Transverse colon (tissue), 4 donors: ENCODE results near the gene STIM1. TPM values are rescaled to one million over a fixed set of nuclear protein-coding genes. Genes with fewer than 3 reads are reported as not detected.
A peak's percentile ranks its signal among the peaks of the same experiment; 100 is the strongest.

ENCODE experiments used
- DNase-seq: peaks from one replicate; pipeline ENCODE4 v3.0.0-alpha.2; 2019
- H3K27ac ChIP-seq, 4 donors: fragments of 200-600 bp; sonication (generic); 2 replicates each; pipeline ENCODE4 v1.5.1; 2016 to 2018; ENCODE audit warnings: inconsistent platforms in 4 of 4
- H3K27me3 ChIP-seq: fragments of 200-600 bp; sonication (generic); 2 replicates; pipeline ENCODE4 v1.5.1; 2017; ENCODE audit warnings: inconsistent platforms
- H3K36me3 ChIP-seq, 4 donors: fragments of 200-600 bp; sonication (generic); 2 replicates each; pipeline ENCODE4 v1.5.1; 2017 to 2019; ENCODE audit warnings: inconsistent platforms in 4 of 4
- H3K4me1 ChIP-seq, 4 donors: fragments of 200-600 bp; sonication (generic); 2 replicates each; pipeline ENCODE4 v1.5.1; 2017 to 2020; ENCODE audit warnings: inconsistent platforms in 4 of 4
- H3K4me3 ChIP-seq, 4 donors: fragments of 200-600 bp; sonication (generic); 1 replicate in 1 of 4; 2 replicates in 3 of 4; pipeline versions ENCODE4 v1.5.1 to v1.6.1; 2017 to 2019; ENCODE audit warnings: inconsistent platforms in 4 of 4
- H3K9me3 ChIP-seq, 2 donors: fragments of 200-600 bp; sonication (generic); 2 replicates each; pipeline ENCODE4 v1.5.1; 2017 to 2019; ENCODE audit warnings: inconsistent platforms in 2 of 2
- CTCF ChIP-seq, 5 experiments: fragments of 200-600 bp in 3 of 5; fragments of 450-650 bp in 2 of 5; sonication (generic) in 3 of 5; IDR thresholded peaks; 1 replicate in 2 of 5; 2 replicates in 3 of 5; pipeline ENCODE4 v1.5.1; 2016 to 2017; ENCODE audit warnings: antibody characterized with exemption in 5 of 5, inconsistent platforms in 3 of 5, mild to moderate bottlenecking in 2 of 5, moderate library complexity in 1 of 5
- EP300 ChIP-seq: sonication (generic); formaldehyde crosslinking; IDR thresholded peaks from one replicate; pipeline ENCODE4 v1.6.1; 2017; ENCODE audit warnings: antibody characterized with exemption, low read depth
- POLR2A ChIP-seq: fragments of 450-650 bp; IDR thresholded peaks from one replicate; pipeline ENCODE4 v1.6.1; 2016; ENCODE audit warnings: antibody characterized with exemption, mild to moderate bottlenecking, moderate library complexity
- POLR2AphosphoS5 ChIP-seq, 3 donors: sonication (generic); formaldehyde crosslinking; IDR thresholded peaks; one replicate each; pipeline ENCODE4 v1.6.1; 2016; ENCODE audit warnings: antibody characterized with exemption in 3 of 3
- WGBS, 2 donors: methylation state at CpG; one replicate each; pipeline ENCODE4 v1.1.5; 2018; ENCODE audit warnings: low coverage in 1 of 2; 5-methylcytosine and 5-hydroxymethylcytosine counted together
- in situ Hi-C, 4 donors: fragments of 200-750 bp; cut with MboI; loops; one replicate each; pipeline versions ENCODE4 v1.15.0 to v1.15.1; 2017; ENCODE audit warnings: low sequenced_read_pairs in 3 of 4, low pct_ligation_motif_present in 1 of 4, low pct_unique_long_range_greater_than_20kb in 1 of 4
- intact Hi-C: fragments of 100-400 bp; cut with DNase I; formaldehyde crosslinking; loops from one replicate; pipeline ENCODE4 v1.15.1; 2023; ENCODE audit warnings: low total_unique reads
- total RNA-seq, 4 donors: library from RNA; depleted of rRNA; stranded (reverse); fragments of >200 nt; gene quantifications; one replicate each; pipeline ENCODE4 v1.1.0, GENCODE V29; 2016

Gene STIM1
- total RNA-seq, 4 donors from 2014 or later: 41.2 to 79.3 (median 48.0) TPM

DNA sequence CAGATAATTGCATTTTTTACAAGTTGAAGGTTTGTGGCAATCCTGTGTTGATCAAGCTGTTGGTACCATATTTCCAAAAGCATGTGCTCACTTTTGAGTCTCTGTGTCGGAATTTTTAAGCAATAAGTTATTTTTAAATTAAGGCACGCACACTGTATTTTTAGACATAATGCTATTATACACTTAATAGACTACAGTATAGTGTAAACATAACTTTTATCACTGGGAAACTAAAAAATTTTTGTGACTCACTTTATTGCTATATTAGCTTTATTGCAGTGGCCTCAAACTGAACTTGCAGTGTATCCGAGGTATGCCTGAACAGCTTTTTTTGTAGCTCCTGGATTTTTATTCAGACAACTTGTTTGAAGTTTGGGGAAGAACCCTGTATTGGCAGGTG, 207.9 kb downstream of the STIM1 start:
- Histone ChIP-seq H3K27me3 (no peaks in the 10 kb centered on the region), H3K36me3 (peaks cover 0 to 7% (median 0%) of the 10 kb centered on the region in 4 donors), H3K4me3 (no peak overlapping the region), H3K9me3 (no peaks in the 10 kb centered on the region), H3K4me1 (peaks cover 21 to 72% (median 39%) of the 10 kb centered on the region in 4 donors), H3K27ac (peak overlapping the region in 3 of 4 donors; percentile 18 to 47 (median 27))
- in situ Hi-C loops: no loop called here
- intact Hi-C loops: no loop called here
- TF ChIP-seq POLR2A (no peak), CTCF (IDR thresholded peaks at IDR 0.05) (no peak), POLR2AphosphoS5 (IDR thresholded peaks at IDR 0.05) (no peak), EP300 (no peak)
- DNase-seq: no peak
- WGBS, 2 donors: 37 to 48% methylated on average over 3 of the region's 3 CpGs

DNA sequence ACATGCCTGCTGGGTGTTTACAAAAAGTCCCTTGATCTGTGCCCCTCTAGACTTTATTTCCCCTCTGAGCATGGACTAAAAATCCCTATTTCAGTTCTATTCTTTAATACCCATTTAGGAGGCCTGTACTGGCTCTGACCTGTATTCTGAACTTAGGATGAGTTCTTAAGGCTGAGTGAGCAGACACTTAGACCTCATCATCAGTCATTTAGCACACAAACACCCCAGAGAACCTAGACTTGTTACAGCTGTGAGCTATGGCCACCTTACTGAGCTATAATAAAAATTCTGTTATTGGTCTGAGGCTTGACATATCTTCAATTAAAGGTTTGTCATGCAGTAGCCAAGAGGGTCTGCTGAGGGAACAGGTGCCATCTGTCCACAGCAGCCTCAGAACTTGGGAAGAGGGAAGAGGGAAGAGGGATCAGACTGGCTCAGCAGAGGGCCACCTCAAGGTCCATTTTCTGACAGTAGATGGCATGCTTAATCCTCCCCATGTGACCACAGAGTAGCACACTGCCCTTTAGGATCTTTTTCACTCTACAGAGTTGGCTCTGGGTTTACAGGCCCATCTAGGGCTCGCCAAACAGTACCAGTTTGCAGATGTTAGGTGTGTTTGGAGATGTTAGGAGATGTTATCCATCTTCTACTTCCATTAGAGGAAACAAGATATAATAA, 209.0 kb downstream of the STIM1 start:
- peaks cover 21 to 77% (median 37%) of the 10 kb centered on the region in 4 donors for H3K4me1 ChIP-seq
- peak overlapping the region in 2 of 4 donors; percentile 27 to 47 for H3K27ac ChIP-seq
- H3K9me3 ChIP-seq: no peaks in the 10 kb centered on the region
- H3K4me3 ChIP-seq: no peak overlapping the region
- TF ChIP-seq CTCF (IDR thresholded peaks at IDR 0.05) (no peak), POLR2AphosphoS5 (IDR thresholded peaks at IDR 0.05) (no peak), EP300 (no peak), POLR2A (no peak)
- in situ Hi-C loops: no loop called here
- H3K36me3 ChIP-seq: peaks cover 0 to 7% (median 0%) of the 10 kb centered on the region in 4 donors
- no peaks in the 10 kb centered on the region for H3K27me3 ChIP-seq
- 100% methylated on average over 1 of the region's 1 CpG for WGBS, 2 donors
- intact Hi-C loops: no loop called here
- no peak for DNase-seq

DNA sequence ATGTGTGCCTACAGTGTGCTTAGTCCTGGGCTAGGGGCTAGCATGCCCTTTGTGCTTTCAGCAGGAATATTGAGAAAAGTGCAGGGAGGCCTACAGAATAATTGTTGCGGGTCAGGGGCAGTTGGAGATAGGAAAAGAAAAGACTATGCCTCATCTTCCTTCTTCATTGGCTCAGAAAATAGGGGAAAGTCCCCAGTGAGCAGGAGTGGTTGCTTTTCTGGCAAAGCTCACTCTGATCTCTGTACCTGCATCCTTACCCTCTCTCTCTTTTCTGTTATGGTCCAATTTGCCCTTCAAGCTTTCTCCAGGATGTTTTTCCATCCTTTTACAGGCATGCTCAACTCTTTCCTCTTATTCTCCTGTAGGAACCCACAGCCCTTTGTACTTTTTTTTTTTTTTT, 209.6 kb downstream of the STIM1 start:
- no peak overlapping the region for H3K27ac ChIP-seq
- peaks cover 15 to 71% (median 31%) of the 10 kb centered on the region in 4 donors for H3K4me1 ChIP-seq
- H3K27me3 ChIP-seq: no peaks in the 10 kb centered on the region
- no peak for DNase-seq
- intact Hi-C loops (no loop called here), in situ Hi-C loops (loop anchor here in 1 of 4 donors (5.0 kb wide), 1 partner anchor 218 kb away; no protein-coding TSS in a partner anchor)
- no peaks in the 10 kb centered on the region for H3K9me3 ChIP-seq
- H3K4me3 ChIP-seq: no peak overlapping the region
- 83 to 86% methylated on average over 1 of the region's 1 CpG for WGBS, 2 donors
- TF ChIP-seq POLR2A (no peak), CTCF (IDR thresholded peaks at IDR 0.05) (no peak), POLR2AphosphoS5 (IDR thresholded peaks at IDR 0.05) (no peak), EP300 (no peak)
- H3K36me3 ChIP-seq: peaks cover 0 to 2% (median 0%) of the 10 kb centered on the region in 4 donors

GRCh38 chr11:4065601-4066377, 210.3 kb downstream of the STIM1 start:
- Histone ChIP-seq H3K27ac (no peak overlapping the region), H3K36me3 (no peaks in the 10 kb centered on the region), H3K4me1 (peaks cover 12 to 65% (median 27%) of the 10 kb centered on the region in 4 donors), H3K4me3 (no peak overlapping the region), H3K9me3 (no peaks in the 10 kb centered on the region), H3K27me3 (no peaks in the 10 kb centered on the region)
- intact Hi-C loops (no loop called here), in situ Hi-C loops (loop anchor here in 1 of 4 donors (5.0 kb wide), 1 partner anchor 218 kb away; no protein-coding TSS in a partner anchor)
- TF ChIP-seq EP300 (no peak), POLR2A (no peak), CTCF (IDR thresholded peaks at IDR 0.05) (no peak), POLR2AphosphoS5 (IDR thresholded peaks at IDR 0.05) (no peak)
- WGBS, 2 donors: 63 to 75% methylated on average over 1 to 2 of the region's 2 CpGs
- no peak for DNase-seq
